HCEC 1CT (cell line): ENCODE measurements around the gene STC2.
"Not testable (repeated sequence)": the region's sequence is repeated elsewhere in the genome, so short reads cannot be mapped to it uniquely, and the experiment has no call there.

Experiments used
- DNase-seq: peaks from one replicate; pipeline ENCODE4 v3.0.0-alpha.2; 2017

STC2 gene, protein sequence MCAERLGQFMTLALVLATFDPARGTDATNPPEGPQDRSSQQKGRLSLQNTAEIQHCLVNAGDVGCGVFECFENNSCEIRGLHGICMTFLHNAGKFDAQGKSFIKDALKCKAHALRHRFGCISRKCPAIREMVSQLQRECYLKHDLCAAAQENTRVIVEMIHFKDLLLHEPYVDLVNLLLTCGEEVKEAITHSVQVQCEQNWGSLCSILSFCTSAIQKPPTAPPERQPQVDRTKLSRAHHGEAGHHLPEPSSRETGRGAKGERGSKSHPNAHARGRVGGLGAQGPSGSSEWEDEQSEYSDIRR

DNA sequence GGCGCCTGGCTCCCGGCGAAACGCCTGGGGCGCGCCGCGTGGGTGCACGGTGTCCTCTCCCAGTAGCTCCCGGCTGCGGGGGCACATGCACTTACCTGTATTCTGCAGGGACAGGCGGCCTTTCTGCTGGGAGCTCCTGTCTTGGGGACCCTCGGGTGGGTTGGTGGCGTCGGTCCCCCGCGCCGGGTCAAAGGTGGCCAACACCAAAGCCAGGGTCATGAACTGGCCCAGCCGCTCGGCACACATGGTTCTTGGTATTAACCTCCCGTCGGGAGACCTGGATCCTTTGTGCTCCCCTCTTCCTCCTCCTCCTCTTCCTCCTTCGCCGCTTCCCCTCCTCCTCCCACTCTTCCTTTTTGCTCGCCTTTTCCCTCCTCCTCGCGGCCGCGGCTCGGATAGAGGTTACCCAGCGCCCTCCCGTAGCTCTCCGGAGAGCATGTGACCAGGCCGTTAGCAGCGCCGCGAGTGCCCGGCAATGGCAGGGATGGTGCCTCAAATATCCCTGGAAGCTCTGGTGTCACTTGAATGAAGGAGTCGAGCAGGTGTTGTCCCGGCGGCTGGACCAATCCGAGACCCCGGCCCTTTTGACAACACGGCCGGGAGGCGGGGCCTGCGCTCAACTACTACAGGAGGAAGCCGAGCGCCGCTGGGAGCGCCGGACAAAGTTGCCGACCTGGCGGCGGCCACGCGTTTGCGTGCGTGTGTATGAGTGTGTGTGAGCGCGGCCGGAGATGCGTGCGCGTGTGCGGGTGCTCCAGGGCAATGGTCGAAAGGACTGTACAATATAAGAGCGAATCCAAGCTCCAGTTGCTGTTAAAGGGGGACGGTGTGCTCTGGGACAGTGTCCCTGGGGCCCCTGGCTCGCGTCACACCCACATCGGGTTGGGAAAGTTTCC, at the start of gene STC2:
Gene STC2 (minus strand): TSS at position 467 of the 896 bp plus-strand sequence. CDS start 221 bp downstream, at position 246.
- DNase-seq, result peak; percentile 86

DNA sequence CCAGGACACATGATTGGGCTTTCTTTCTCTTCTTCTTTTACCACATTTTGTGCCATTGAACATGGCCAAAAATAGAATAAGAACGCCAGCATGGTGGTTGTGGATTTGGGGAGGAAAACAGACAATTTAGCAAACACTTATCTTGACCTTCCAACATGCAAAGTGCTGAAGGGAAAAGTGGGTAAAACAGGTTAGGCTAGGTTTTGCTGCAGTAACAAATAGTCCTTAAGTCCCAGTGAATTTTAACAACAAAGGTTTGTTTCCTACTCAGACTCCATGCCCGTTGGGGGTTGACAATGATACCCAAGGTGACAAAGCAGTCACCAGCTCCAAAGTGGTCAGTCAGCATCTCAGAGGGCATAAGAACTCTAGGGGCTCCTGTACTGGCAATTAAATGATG, 43.2 kb upstream of the STC2 start:
- DNase-seq, result no peak

DNA sequence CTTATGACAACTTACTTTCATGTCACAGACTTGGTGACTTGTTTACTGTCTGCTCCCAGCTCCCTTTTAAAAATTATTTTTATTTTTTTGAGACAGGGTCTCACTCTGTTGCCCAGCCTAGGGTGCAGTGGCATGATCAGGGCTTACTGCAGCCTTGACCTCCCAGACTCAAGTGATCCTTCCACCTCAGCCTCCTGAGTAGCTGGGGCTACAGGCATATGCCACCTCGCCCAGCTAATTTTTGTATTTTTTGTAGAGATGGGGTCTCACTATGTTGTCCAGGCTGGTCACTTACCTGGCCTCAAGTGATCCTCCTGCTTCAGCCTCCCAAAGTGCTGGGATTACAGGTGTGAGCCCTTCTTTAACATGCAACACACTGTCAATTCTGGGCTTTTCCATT, 35.2 kb upstream of the STC2 start:
- DNase-seq, result not testable (repeated sequence)

DNA sequence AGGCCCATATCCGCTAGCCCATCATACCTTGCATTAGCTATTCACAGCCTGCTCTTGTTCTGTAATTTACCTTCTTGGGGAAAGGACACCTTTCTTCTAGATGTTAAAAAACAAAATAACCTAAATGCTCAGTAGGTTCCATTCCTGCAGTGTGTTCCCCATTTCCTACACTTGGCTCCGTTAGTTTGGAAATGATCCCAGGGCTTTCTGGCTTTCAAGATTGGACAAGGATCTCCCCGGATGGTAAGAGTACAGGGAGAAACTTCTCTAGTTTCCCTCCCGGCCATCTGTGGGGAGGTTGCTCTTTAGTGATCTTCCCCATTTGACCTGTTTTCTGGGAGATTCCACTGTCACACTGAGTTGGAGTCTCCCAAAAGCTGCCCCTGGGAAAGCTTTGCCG, 27.3 kb upstream of the STC2 start:
- DNase-seq, result no peak

DNA sequence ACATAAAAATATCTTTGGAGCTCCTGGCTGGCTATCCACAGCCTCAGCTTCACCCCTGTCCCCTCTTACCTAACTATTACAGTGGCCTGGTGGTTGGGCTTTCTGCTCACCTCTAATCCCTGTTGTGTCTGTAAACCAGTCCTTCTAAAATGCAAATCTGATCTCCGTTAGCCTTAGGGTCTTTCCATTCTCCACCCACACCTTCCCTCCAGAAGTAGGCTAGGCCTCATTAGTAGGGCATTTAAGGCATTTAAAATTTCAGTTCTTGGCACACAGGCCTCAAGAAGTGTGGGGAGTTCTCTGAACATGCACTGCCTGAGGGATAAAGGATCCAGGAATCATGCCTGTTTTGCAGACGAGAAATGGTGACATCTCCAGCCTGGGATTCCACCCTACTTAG, 26.4 kb upstream of the STC2 start:
- DNase-seq, result no peak

DNA sequence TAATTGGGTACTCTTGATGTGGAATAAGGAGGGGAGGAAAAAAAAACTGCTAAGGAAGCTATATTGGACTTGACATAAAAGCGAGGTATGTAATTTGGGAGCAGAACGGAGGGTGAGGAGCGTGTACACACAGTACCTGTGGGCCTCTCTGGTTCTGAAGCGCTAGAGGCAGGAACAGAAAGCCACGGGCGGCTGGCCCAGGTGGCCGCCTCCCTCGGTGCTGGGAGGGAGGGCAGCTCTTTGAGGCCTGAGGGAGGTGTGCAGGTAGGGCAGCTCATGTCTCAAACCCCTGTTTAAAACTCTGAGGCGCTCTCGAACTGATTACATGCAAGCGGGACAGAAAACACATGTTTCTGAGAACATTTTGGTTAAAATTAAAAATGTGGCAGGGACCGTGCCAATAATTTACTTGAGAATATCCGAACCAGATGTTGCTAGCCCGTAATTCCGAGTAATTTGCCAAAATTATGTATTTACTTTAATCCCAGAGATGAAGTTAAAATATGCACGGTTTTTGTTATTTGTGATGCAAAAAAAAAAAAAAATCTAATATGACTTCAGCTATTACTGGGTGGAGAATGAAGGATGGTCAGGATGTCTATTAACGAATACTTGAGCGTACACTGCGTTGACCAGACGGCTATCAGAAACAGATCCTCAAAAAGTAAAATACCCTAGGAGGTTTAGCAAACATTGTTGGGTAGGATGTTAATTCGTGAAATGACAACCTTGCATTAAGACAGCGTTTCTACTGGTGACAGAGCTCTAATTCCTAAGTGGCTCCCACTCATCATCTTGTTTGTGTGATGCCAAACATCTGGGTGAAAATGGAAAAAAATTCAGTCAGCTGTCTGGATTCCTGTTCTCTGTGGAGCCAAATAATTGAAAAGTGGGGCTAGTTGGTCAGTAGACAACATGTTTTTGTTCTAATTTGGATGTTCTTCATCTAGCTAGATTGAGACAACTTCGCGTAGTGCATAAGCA, 24.4 kb upstream of the STC2 start:
- no peak for DNase-seq

DNA sequence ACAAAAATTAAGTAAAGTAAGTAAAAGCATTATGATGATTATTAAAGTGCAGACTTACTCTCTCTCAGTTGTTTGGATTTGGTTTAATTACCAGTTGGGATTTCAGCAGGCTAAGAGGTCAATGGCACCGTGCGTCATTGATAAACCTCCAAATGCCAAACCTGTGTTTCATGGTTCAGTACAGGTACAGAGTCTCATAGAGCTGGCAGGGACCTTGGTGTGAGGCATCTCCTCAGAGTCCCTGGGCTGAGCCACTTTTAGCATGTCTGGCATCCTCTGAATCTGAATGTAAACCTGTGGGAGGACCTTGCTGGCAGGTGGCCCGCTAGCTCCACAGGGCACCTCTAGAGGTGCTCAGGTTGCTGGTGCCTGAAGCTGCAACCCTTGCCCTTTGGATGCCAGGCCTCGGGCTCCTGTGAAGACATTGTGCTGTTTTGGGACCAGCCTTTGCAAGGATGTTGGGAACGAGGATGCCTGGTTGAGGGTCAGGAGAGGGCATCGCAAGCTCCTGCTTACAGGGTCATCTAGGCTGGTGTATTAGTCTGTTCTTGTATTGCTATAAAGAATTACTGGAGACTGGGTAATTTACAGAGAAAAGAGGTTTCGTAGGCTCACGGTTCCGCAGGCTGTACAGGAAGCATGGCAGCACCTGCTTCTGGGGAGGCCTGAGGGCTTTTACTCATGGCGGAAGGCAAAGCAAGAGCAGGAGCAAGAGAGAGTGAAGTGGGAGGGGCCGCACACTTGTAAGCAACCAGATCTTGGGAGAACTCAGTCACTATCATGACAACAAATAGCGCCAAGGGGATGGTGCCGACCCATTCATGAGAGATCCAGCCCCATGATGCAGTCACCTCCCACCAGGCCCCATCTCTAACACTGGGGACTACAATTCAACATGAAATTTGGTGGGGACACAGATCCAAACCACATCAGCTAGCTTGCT, 14.9 kb upstream of the STC2 start:
- DNase-seq, result no peak

DNA sequence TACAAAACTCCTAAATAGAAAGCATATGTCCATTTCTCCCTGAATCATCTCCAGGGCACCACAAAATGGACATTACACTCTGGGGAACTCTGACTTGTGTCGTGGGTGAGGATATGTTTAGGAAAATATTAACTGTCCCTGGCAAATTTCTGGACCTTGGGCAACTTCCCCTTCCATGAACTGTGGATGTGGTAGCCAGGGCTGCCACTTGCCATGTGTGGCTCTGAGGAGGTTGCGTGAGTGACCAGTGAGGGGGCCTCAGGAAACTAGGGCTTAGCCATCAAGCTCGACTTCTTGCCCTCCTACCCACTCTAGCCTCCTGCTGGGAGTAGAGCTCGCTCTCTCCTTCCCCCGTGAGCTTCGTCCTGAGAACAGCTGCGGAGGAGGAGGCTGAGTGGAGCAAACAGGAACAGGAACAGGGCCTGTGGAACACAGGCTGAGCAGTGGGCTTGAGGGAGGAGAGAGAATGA, 13.8 kb upstream of the STC2 start:
- DNase-seq, result no peak

DNA sequence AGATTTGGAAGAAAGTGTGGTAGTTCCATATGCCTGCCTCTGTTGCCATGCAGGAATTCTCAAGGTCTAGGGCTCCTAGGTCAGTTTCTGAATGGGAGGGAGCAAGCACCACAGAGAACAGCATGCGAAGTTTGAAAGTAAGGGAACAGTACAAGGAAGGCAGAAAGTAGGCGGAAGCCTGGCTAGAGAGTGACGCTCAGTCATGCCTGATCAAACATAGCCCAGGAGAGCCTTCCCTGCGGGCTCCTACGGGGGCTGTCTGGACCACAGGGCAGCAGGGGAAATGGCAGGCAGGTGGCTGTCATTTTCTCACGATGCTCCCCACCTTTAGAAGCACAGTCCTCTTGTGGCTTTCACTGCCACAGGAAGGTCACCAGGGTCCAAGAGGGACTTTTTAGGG, 12.8 kb upstream of the STC2 start:
- no peak for DNase-seq

DNA sequence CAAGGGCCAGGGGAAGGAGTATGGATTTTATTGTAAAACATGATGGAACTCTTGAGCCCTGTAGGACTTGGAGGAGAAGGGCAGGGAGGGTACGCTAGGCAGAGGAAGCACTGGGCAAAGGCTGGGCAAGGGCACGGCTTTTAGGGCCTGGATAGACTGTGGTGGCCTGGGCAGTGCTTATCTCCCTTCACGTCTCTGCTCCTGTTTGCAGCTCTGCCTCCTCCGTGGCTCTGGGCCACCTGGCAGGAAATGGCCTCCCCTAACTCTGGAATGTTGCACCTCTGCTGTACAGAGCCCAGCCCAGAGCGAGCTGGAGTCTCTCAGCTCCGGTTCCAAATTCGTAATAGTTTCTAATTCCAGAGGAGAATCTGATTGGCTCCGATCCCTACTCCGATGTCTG, 12.2 kb upstream of the STC2 start:
- DNase-seq, result no peak

DNA sequence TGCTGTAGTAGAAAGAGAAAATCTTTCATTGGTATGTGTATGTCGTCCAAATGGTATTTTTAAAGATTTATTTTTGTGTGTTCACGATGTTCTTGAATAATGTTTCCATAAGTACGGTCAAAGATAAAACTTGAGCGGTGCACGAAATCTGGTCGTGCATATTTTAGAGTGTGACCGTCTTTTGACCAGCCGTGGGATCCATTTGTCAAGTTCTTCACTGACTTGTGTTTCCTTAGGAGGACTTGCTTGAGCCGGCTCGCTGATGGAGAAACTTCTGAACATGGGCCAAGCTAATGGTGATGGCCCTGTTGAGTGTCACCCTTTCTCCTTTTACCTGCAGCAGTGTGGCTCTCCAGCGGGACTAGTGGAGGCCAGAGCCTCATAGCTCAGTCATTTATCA, 11.1 kb upstream of the STC2 start:
- DNase-seq, result no peak

DNA sequence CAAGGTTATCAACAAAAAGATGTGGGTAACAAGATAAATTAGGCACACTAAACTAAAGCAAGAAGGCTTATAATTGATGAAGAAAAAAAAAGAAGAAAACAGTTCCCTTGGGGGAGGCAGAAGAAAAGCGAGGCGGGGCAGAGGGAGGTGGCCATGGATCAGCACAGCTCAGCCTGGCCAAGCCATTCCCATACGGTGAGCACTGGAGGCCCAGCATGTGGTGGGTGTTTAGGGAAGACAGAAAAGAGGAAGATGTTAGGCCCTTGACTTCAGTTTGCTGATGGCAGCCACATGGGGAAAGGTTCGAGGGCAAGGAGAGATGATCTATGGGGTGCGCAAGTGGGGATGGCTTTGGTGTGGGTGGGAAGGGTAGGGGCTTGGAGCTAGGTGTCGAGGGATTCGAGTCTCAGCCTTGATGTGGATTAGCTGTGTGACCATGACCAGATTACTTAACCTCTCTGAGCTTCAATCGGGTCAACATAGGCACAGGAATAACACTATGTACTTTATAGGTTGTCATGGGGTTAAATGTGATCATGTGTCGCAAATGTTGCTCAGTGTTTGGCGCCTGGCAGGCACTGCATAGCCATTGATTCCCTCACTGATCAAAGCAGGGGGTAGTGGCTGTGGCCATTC, 10.3 kb upstream of the STC2 start:
- no peak for DNase-seq

DNA sequence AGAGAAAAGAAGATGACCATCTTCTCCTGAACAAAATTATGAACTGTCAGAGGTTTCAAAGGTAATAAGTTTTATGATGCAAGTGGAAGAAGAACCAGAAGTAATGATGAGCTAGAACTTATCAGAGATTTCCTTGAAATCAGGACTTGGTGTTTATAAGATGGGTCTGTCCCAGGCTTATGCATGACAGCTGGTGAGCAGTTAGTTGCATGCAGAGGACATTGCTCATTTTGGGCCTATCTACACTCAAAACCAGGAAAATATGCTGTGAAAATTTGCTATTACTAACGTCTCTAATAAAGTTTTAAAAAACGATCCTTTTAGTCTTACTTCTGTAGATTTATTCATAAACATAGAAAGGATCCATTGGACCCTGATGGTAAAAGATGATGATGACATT, 6.6 kb upstream of the STC2 start:
- DNase-seq, result peak; percentile 56

DNA sequence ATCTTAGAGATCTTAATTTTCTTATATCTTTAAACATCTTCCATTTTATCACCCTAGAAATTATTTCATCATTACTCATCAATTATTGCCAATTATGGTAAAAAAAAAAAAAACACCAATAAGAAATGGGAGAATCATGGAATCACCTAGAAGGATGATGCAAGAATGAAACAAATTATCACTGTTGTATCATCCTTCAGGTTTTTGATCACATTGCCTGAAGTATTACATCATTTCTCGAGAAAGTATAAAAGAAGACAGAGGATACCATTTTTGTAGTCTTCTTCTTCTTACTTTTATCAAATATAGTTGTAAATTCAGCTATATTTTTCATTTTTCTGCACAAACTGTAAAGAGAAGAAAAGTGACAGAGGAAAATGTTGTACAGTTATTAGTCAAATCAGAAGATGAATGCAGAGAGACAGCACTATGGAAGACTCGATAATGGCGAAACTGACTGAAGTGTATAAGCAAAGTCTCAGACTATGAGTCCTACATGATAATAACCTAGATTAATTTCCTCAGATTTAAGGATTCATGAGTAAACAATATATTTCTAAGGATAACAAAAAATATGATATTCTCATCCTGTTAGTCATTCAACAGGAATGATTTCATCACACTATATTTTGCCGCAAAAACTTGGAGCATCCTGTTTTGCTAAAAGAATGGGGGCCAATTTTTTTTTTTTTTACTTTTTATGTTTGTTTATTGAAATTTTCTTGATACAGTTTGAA, 5.9 kb upstream of the STC2 start:
- peak; percentile 92 for DNase-seq

DNA sequence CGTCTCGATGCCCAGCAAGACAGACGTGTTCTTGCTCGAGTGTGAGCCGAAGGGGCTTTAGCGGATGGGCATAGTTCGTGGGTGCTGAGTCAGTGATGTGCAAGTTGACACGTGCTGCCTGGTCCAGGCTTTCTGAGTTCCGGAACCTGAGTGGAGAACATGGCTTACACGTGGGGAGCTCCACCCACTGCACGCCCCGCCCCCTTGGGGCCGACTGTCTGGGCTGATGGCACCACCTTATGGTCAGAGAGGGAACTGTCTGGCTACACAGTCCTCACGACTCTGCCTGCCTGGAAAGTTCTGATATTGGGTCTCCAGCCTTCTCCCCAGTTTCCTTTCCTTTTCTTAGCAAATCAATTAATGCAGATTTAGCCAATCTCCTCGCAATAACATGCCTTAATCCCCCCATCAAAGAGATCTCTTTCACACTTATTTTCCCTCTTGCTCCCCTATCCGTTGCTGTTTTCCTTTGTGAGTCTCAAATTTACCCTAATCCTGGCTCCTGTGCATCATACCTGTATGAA, 3.8 kb upstream of the STC2 start:
- DNase-seq, result peak; percentile 86

DNA sequence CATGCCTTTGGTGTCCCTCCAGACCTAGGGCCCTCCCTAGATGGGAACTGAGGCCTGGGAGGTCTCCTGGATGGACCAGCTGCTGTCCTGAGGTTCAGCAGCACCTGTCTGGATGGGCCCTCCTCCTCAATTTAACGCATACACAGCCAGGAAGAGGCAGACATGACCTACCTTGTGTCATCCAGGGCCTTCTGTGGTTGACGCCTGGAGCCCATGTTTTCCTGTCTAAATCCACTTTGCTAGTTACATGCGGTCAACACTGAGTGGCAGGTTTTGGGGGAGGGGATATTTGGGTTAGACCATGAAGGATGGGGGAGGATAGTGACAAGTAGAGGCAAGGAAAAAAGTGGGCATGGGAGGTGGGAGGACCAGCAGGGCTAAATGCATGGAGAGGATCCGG, 3.1 kb upstream of the STC2 start:
- no peak for DNase-seq

DNA sequence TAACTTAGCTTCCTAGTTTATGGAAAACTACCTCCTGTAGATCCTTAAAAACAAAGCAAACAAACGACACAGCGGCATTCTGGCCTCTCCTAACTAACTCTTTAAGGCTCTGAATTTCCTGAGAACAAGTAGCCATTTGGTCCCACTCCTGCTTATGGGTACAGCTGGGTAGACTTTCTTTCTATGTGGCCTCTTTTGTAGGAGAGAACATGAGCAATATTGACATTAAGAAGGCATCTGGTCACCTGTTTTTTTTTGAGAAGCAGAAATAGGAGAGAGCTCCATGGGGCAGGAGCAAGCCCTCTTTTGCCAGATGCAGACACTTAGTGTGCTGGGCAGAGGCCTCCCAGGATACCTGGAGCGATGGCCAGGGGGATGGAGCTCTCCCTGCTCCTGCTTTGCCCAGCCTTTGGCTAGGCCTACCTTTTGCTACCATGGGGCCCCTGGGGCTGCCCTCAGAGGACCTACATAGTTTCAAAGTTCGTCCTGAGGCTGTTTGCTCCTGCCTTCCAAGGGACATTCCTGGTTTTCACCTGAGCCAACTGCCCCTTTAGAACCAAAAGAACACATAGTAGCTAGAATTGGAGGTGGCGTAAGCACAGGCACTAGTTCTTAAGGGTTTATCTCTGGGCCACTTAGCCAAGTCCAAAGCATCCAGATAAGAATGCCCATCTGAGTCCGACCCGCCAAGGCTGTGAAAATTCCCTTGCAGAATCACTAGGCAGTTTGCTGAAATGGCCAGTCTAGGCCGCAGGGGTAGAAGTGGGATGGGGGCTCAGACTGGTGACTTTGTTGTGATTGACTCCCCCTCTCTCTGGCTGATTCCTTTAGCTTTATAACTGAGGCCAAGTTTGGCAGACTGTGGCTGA, 2.4 kb upstream of the STC2 start:
- no peak for DNase-seq

DNA sequence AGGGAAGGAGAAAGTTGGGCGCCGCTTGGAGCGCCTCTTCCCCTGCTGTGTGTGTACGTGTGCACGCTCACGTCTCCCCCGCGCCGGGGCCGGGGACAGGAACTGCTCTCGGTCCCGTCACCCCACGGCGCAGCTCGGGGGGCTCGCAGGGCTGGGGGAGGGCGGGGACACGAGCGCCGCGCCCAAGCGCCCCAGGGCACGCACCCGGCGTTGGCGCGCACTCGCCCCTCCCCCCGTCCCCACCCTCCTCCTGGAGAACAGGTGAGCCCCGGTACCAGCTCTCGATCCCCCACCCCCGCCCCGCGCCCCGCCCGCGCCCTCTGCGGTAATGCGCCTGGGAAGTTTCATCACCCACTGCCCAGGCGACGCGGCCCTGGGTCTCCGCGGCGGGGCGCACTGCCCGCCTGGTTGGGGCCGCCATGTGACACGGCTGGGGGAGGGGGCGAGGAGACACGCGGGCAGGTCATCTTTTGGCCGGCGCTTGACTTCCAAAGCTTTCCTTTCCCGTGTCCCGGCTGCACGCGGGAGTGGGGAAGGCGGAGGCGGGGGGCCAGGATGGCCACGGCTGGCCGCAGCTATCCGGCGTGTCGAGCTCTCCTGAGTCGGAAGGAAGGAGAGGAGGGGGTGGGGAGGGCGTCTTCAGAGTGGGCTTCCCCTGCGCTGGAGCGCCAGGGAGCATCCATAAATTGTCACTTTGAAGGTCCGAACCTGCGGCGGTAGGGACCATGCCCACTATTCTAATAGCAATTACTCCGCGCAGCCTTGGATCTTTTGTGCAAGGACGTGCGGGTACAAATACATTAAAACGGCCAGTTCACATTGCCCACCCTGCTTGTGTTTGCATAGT, 1.5 kb upstream of the STC2 start:
- DNase-seq, result peak; percentile 39
